Lower leg skin (tissue), 3 donors: ENCODE data around the gene GSG1L.

Source experiments
- POLR2A ChIP-seq, 2 donors: fragments of 450-650 bp; IDR thresholded peaks; one replicate each; pipeline ENCODE4 v1.6.1; 2016 to 2017; ENCODE audit warnings: antibody characterized with exemption in 2 of 2, mild to moderate bottlenecking in 1 of 2, moderate library complexity in 1 of 2
- TF ChIP-seq, protein P1 (sequence below), 3 donors: fragments of 450-650 bp; IDR thresholded peaks; one replicate each; pipeline ENCODE4 v1.5.1; 2016; ENCODE audit warnings: antibody characterized with exemption in 3 of 3, mild to moderate bottlenecking in 3 of 3, moderate library complexity in 2 of 3

DNA sequence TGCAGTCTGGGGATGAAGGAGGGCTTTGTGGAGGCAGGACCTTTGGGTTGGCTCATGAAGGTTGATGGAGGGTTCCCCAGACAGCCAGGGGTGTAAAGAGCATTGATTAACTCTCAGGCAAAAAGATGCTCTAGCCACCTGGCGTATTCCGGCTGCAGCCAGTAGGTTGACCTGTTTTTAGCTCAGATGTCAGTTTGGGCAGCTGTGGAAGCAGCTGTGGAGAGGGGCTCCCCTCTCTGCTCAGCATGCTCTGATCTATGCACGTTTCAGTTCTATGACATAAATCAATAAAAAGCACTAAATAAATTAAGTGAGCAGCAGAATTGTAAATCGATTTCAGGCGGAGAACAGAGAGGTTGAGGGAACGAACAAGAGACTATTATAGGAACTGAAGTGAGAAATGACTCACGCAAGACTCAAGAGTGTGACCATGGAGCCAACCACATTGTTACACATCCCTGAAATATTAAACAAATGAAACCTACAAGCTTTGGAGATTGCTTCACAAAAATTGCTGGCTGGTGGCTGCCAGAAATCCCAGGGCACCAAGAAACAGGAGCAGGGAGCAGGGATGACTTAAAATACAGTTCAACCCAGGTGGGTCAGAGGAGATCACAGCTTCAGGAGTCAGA lies 111.9 kb downstream of the GSG1L start:
- TF ChIP-seq, protein P1, sequence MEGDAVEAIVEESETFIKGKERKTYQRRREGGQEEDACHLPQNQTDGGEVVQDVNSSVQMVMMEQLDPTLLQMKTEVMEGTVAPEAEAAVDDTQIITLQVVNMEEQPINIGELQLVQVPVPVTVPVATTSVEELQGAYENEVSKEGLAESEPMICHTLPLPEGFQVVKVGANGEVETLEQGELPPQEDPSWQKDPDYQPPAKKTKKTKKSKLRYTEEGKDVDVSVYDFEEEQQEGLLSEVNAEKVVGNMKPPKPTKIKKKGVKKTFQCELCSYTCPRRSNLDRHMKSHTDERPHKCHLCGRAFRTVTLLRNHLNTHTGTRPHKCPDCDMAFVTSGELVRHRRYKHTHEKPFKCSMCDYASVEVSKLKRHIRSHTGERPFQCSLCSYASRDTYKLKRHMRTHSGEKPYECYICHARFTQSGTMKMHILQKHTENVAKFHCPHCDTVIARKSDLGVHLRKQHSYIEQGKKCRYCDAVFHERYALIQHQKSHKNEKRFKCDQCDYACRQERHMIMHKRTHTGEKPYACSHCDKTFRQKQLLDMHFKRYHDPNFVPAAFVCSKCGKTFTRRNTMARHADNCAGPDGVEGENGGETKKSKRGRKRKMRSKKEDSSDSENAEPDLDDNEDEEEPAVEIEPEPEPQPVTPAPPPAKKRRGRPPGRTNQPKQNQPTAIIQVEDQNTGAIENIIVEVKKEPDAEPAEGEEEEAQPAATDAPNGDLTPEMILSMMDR (IDR thresholded peaks at IDR 0.05): no peak
- TF ChIP-seq POLR2A (IDR thresholded peaks at IDR 0.05): no peak
